ENCODE results near the gene CYB561.

Gene CYB561

DNA sequence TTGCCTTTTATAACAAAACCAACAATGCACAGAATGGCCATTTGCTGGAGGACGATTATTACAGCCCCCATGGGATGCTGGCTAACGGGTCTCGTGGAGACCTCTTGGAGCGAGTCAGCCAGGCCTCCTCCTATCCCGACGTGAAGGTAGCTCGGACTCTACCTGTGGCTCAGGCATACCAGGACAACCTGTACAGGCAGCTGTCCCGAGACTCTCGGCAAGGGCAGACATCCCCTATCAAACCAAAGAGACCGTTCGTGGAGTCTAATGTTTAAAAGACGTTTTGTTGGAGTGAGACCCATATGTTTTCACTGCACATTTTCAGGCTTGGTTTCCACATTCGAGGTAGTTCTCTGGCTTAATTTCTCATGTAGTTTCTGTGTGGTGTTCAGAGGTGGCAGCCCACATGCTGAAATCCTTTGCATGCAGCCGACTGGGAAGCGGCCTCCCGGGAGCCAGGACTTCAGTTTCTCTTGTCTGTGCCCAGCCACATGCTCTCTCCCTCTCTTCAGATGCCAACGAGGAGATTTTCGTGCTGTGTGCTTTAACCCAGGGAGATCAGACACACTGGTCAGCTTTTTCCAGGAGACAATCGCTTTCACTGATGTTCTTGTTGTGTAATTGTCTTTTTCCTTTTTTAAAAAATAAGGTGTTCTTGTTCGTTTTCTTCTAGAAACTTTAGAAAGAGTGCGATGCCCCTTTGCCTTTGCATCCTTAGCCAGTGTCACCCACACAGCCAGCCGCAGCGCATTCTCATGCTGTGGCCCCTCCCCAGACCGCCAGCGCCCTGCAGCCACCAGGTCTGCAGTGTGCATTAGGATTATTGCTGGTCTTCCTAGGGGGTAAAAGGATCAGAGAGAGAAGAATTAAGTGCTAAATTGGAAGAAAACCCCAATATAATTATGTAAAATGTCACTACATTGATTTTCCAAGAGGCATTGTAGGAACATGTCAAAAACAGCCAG lies 24.1 kb downstream of the CYB561 start:
- no peak overlapping the region for H3K27ac ChIP-seq (ENCODE audit: low read length)
- no peaks in the 10 kb centered on the region for H3K9me3 ChIP-seq (ENCODE audit: control insufficient read depth in 2 of 2, low read length in 2 of 2)
- H3K36me3 ChIP-seq (ENCODE audit: control insufficient read depth in 2 of 2, insufficient read depth in 2 of 2, low read length in 2 of 2) = peaks cover 2 to 14% of the 10 kb centered on the region in 2 donors
- H3K27me3 ChIP-seq (ENCODE audit: control insufficient read depth in 1 of 2, insufficient read depth in 2 of 2, low read length in 2 of 2) = peaks cover 0 to 2% of the 10 kb centered on the region in 2 donors
- H3K4me1 ChIP-seq (ENCODE audit: control insufficient read depth, insufficient read depth, low read length) = peaks cover 4% of the 10 kb centered on the region
- H3K9ac ChIP-seq (ENCODE audit: low read length in 2 of 2) = no peak overlapping the region
- H3K4me3 ChIP-seq (ENCODE audit: low read length in 2 of 2) = no peak overlapping the region

- peaks cover 2 to 14% of the 10 kb centered on the region in 2 donors for H3K36me3 ChIP-seq (ENCODE audit: control insufficient read depth in 2 of 2, insufficient read depth in 2 of 2, low read length in 2 of 2)
These were observed 25.0 kb downstream of the CYB561 start for GRCh38 chr17:63420868-63421680.

DNA sequence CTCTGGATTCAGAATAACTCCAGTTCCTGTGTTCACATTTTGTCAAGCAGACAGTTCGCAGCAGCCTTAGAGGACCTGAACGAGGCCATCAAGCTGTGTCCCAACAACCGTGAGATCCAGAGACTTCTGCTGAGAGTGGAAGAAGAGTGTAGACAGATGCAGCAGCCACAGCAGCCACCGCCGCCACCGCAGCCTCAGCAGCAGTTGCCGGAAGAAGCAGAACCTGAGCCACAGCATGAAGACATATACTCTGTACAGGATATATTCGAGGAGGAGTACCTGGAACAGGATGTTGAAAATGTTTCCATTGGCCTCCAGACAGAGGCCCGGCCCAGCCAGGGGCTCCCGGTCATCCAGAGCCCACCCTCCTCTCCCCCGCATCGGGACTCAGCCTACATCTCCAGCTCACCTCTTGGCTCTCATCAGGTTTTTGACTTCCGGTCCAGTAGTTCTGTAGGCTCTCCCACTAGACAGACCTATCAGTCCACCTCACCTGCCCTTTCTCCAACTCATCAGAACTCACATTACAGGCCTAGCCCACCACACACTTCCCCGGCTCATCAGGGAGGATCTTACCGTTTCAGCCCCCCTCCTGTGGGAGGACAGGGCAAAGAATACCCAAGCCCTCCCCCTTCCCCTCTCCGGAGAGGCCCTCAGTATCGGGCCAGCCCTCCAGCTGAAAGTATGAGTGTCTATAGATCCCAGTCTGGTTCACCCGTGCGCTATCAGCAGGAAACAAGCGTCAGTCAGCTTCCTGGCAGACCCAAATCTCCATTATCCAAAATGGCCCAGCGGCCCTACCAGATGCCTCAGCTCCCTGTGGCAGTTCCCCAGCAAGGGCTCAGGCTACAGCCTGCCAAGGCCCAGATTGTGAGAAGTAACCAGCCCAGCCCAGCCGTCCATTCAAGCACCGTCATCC lies 25.9 kb downstream of the CYB561 start:
- Histone ChIP-seq H3K27ac (ENCODE audit: low read length) (no peak overlapping the region), H3K4me1 (ENCODE audit: control insufficient read depth, insufficient read depth, low read length) (no peaks in the 10 kb centered on the region), H3K4me3 (ENCODE audit: low read length in 2 of 2) (no peak overlapping the region), H3K9ac (ENCODE audit: low read length in 2 of 2) (no peak overlapping the region), H3K27me3 (ENCODE audit: control insufficient read depth in 1 of 2, insufficient read depth in 2 of 2, low read length in 2 of 2) (no peaks in the 10 kb centered on the region), H3K36me3 (ENCODE audit: control insufficient read depth in 2 of 2, insufficient read depth in 2 of 2, low read length in 2 of 2) (peaks cover 2 to 16% of the 10 kb centered on the region in 2 donors), H3K9me3 (ENCODE audit: control insufficient read depth in 2 of 2, low read length in 2 of 2) (no peaks in the 10 kb centered on the region)

More at GRCh38 chr17:63420868-63421680, 25.0 kb downstream of the CYB561 start:
- H3K4me3 ChIP-seq (ENCODE audit: low read length in 2 of 2) = no peak overlapping the region
- peaks cover 4% of the 10 kb centered on the region for H3K4me1 ChIP-seq (ENCODE audit: control insufficient read depth, insufficient read depth, low read length)
- H3K9ac ChIP-seq (ENCODE audit: low read length in 2 of 2) = no peak overlapping the region
- H3K27me3 ChIP-seq (ENCODE audit: control insufficient read depth in 1 of 2, insufficient read depth in 2 of 2, low read length in 2 of 2) = no peaks in the 10 kb centered on the region
- H3K9me3 ChIP-seq (ENCODE audit: control insufficient read depth in 2 of 2, low read length in 2 of 2) = no peaks in the 10 kb centered on the region
- H3K27ac ChIP-seq (ENCODE audit: low read length) = no peak overlapping the region

DNA sequence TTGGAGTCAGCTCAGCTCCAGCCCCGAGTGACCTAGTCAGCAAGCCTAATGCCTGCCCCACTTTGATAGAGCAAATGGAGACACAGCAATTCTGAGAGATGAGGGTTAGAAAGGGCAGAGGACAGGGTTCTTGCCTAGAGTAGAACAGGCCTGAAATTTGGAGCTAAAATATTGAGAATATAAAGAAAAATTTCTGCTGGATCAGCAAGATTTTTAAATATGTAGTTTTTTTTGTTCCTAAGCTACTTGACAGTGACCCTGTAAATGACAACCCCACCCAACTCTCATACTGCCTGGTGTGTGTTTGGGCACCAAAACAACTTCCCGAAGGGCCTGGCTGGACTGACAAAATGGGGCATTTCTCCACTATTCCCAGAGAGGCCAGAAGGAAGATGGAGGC lies 26.7 kb downstream of the CYB561 start:
- H3K27ac ChIP-seq (ENCODE audit: low read length) = no peak overlapping the region
- no peaks in the 10 kb centered on the region for H3K4me1 ChIP-seq (ENCODE audit: control insufficient read depth, insufficient read depth, low read length)
- H3K4me3 ChIP-seq (ENCODE audit: low read length in 2 of 2) = no peak overlapping the region
- no peaks in the 10 kb centered on the region for H3K9me3 ChIP-seq (ENCODE audit: control insufficient read depth in 2 of 2, low read length in 2 of 2)
- H3K36me3 ChIP-seq (ENCODE audit: control insufficient read depth in 2 of 2, insufficient read depth in 2 of 2, low read length in 2 of 2) = peaks cover 2 to 17% of the 10 kb centered on the region in 2 donors
- H3K9ac ChIP-seq (ENCODE audit: low read length in 2 of 2) = no peak overlapping the region
- H3K27me3 ChIP-seq (ENCODE audit: control insufficient read depth in 1 of 2, insufficient read depth in 2 of 2, low read length in 2 of 2) = no peaks in the 10 kb centered on the region

DNA sequence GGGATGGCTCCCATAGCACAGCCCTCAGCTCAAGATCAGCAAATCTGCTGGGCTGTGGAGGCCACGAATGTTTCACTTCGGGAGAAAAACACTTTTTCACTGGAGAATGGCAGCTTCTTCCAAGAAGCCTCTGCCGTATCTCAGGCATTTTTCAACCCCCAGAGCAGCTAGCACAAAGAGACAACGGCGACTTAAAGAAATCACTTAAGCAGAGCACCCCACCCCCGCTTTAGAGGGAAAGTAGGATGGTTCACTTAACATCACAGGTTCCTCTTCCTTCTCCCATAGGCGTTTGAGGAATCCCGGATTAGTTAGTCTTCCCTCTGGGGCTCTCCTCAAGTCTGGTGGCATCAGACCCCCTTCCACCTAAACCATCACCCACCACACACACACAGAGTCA lies 27.6 kb downstream of the CYB561 start:
- Histone ChIP-seq H3K27ac (ENCODE audit: low read length) (no peak overlapping the region), H3K36me3 (ENCODE audit: control insufficient read depth in 2 of 2, insufficient read depth in 2 of 2, low read length in 2 of 2) (peaks cover 2 to 17% of the 10 kb centered on the region in 2 donors), H3K4me1 (ENCODE audit: control insufficient read depth, insufficient read depth, low read length) (no peaks in the 10 kb centered on the region), H3K27me3 (ENCODE audit: control insufficient read depth in 1 of 2, insufficient read depth in 2 of 2, low read length in 2 of 2) (no peaks in the 10 kb centered on the region), H3K9ac (ENCODE audit: low read length in 2 of 2) (no peak overlapping the region), H3K4me3 (ENCODE audit: low read length in 2 of 2) (no peak overlapping the region), H3K9me3 (ENCODE audit: control insufficient read depth in 2 of 2, low read length in 2 of 2) (no peaks in the 10 kb centered on the region)

DNA sequence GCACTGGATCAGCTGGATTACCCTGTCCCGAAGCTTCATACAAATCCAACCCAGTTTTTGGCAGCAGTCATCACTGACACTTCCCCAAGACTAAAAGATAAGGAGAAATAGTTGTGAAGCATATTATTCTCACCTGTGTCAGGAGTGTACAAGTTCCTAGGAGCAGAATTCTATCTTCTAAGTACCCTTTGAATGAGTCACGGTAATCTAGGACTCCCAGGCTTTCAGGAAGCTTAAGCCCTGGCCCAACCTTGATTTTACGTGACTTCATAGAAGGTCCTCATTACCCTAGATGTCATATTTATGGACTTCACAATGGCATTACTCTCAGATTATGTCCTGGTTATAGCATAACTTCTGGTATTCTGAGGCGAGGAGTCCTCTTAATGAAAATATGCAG lies 31.9 kb downstream of the CYB561 start:
- Histone ChIP-seq H3K9ac (ENCODE audit: low read length in 2 of 2) (no peak overlapping the region), H3K27me3 (ENCODE audit: control insufficient read depth in 1 of 2, insufficient read depth in 2 of 2, low read length in 2 of 2) (no peaks in the 10 kb centered on the region), H3K36me3 (ENCODE audit: control insufficient read depth in 2 of 2, insufficient read depth in 2 of 2, low read length in 2 of 2) (peaks cover 5 to 16% of the 10 kb centered on the region in 2 donors), H3K4me3 (ENCODE audit: low read length in 2 of 2) (no peak overlapping the region), H3K9me3 (ENCODE audit: control insufficient read depth in 2 of 2, low read length in 2 of 2) (no peaks in the 10 kb centered on the region), H3K4me1 (ENCODE audit: control insufficient read depth, insufficient read depth, low read length) (no peaks in the 10 kb centered on the region), H3K27ac (ENCODE audit: low read length) (no peak overlapping the region)

DNA sequence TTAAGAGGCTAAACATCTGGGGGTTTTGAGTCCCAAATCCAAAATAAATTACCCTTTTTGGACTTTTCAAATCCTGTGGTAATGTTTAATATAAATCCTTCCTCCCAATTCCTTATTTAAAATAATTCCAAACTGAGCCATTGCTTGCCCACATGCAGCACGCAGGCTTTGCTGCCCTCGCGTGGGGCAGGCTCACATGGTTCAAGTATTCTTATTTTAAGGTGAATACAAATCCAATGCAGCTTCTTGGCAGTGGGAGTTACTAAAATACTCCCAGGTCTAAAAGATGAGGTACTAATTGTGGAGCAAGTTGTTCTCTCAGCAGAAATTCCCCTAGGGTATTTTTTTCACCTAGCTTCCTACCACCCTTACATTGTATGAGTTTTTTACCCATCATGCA lies 33.0 kb downstream of the CYB561 start:
- H3K36me3 ChIP-seq (ENCODE audit: control insufficient read depth in 2 of 2, insufficient read depth in 2 of 2, low read length in 2 of 2) = peaks cover 4 to 12% of the 10 kb centered on the region in 2 donors
- no peaks in the 10 kb centered on the region for H3K4me1 ChIP-seq (ENCODE audit: control insufficient read depth, insufficient read depth, low read length)

GRCh38 chr17:63412234-63412633 lies 33.9 kb downstream of the CYB561 start:
- H3K9me3 ChIP-seq (ENCODE audit: control insufficient read depth in 2 of 2, low read length in 2 of 2) = no peaks in the 10 kb centered on the region
- H3K9ac ChIP-seq (ENCODE audit: low read length in 2 of 2) = no peak overlapping the region
- H3K4me3 ChIP-seq (ENCODE audit: low read length in 2 of 2) = no peak overlapping the region
- no peaks in the 10 kb centered on the region for H3K27me3 ChIP-seq (ENCODE audit: control insufficient read depth in 1 of 2, insufficient read depth in 2 of 2, low read length in 2 of 2)
- no peak overlapping the region for H3K27ac ChIP-seq (ENCODE audit: low read length)
- H3K4me1 ChIP-seq (ENCODE audit: control insufficient read depth, insufficient read depth, low read length) = no peaks in the 10 kb centered on the region
- H3K36me3 ChIP-seq (ENCODE audit: control insufficient read depth in 2 of 2, insufficient read depth in 2 of 2, low read length in 2 of 2) = peaks cover 3 to 10% of the 10 kb centered on the region in 2 donors

More for the DNA sequence above, 33.0 kb downstream of the CYB561 start:
- H3K9ac ChIP-seq (ENCODE audit: low read length in 2 of 2) = no peak overlapping the region
- H3K4me3 ChIP-seq (ENCODE audit: low read length in 2 of 2) = no peak overlapping the region
- no peaks in the 10 kb centered on the region for H3K27me3 ChIP-seq (ENCODE audit: control insufficient read depth in 1 of 2, insufficient read depth in 2 of 2, low read length in 2 of 2)
- H3K27ac ChIP-seq (ENCODE audit: low read length) = no peak overlapping the region
- H3K9me3 ChIP-seq (ENCODE audit: control insufficient read depth in 2 of 2, low read length in 2 of 2) = no peaks in the 10 kb centered on the region

- no peak overlapping the region for H3K27ac ChIP-seq (ENCODE audit: low read length)
- H3K4me1 ChIP-seq (ENCODE audit: control insufficient read depth, insufficient read depth, low read length) = no peaks in the 10 kb centered on the region
- H3K9me3 ChIP-seq (ENCODE audit: control insufficient read depth in 2 of 2, low read length in 2 of 2) = no peaks in the 10 kb centered on the region
- peaks cover 3 to 7% of the 10 kb centered on the region in 2 donors for H3K36me3 ChIP-seq (ENCODE audit: control insufficient read depth in 2 of 2, insufficient read depth in 2 of 2, low read length in 2 of 2)
- H3K9ac ChIP-seq (ENCODE audit: low read length in 2 of 2) = no peak overlapping the region
- H3K4me3 ChIP-seq (ENCODE audit: low read length in 2 of 2) = no peak overlapping the region
- H3K27me3 ChIP-seq (ENCODE audit: control insufficient read depth in 1 of 2, insufficient read depth in 2 of 2, low read length in 2 of 2) = no peaks in the 10 kb centered on the region
These were observed 38.3 kb downstream of the CYB561 start for GRCh38 chr17:63407741-63408330.

Measured in stomach smooth muscle (tissue), 2 donors.